Endothelial cell of umbilical vein (primary cell): ENCODE results near the gene ABHD8. TPM values are rescaled to one million over a fixed set of nuclear protein-coding genes. Genes with fewer than 3 reads are reported as not detected.
A peak's percentile ranks its signal among the peaks of the same experiment; 100 is the strongest.

Source experiments
- BruUV-seq: library from RNA; stranded (reverse); fragments of 400-500 nt; replicated peaks from 2 replicates; lab custom pipeline; 2021; lab: Mats Ljungman, UMichigan
- CTCF ChIA-PET: fragments of 300-600, 350-600 bp; sonication (Branson Sonifier 250); formaldehyde crosslinking; loops from one replicate; lab custom pipeline; 2021; ENCODE audit warnings: antibody characterized with exemption, inconsistent platforms; lab: Charles Lee
- POLR2A ChIA-PET: fragments of 300-600, 350-600 bp; sonication (Branson Sonifier 250); formaldehyde crosslinking; loops from one replicate; lab custom pipeline; 2021; ENCODE audit warnings: antibody characterized with exemption, inconsistent platforms; lab: Charles Lee
- DNase-seq: peaks from one replicate; pipeline ENCODE4 v3.0.0-alpha.2; 2011; ENCODE audit warnings: low read depth, low spot score
- FAIRE-seq: peaks from 2 replicates; lab custom pipeline; 2011; peaks lifted over from hg19 to GRCh38; lab: Jason Lieb, UNC
- H2AFZ ChIP-seq: 2 replicates; pipeline ENCODE4 v1.6.0; 2012; ENCODE audit warnings: low read depth, low read length, control low read depth, inconsistent platforms
- H3K27ac ChIP-seq: 2 replicates; pipeline ENCODE4 v1.5.1; 2011; ENCODE audit warnings: low read depth, mild to moderate bottlenecking, control low read depth, low read length, moderate library complexity; ENCODE audit not compliant: insufficient read depth
- H3K27me3 ChIP-seq, 2 experiments: 2 replicates each; pipeline versions ENCODE4 v1.6.0 to v1.6.1; 2011; ENCODE audit warnings: low read length in 2 of 2, mixed read lengths in 1 of 2; ENCODE audit not compliant: control insufficient read depth in 2 of 2, insufficient read depth in 2 of 2
- H3K36me3 ChIP-seq, 2 experiments: 2 replicates in 1 of 2; 3 replicates in 1 of 2; pipeline ENCODE4 v1.5.1; 2011; ENCODE audit warnings: low read length in 2 of 2, mild to moderate bottlenecking in 1 of 2, moderate library complexity in 1 of 2; ENCODE audit not compliant: control insufficient read depth in 2 of 2, insufficient read depth in 2 of 2; ENCODE audit errors: extremely low read depth in 1 of 2
- H3K4me1 ChIP-seq: 3 replicates; pipeline ENCODE4 v1.5.1; 2011; ENCODE audit warnings: mild to moderate bottlenecking, low read length; ENCODE audit not compliant: control insufficient read depth, insufficient read depth; ENCODE audit errors: extremely low read depth
- H3K4me2 ChIP-seq: 2 replicates; pipeline ENCODE4 v1.6.1; 2011; ENCODE audit warnings: low read length, control low read depth, mixed read lengths; ENCODE audit not compliant: insufficient read depth
- H3K4me3 ChIP-seq, 3 experiments: fragments of 200-600 bp in 1 of 3; sonication (generic), shearing (Covaris generic) in 1 of 3; replicated peaks in 1 of 3; 2 replicates each; pipeline ENCODE4 v1.5.1; 2011 to 2016; ENCODE audit warnings: control low read depth in 3 of 3, low read length in 3 of 3, mild to moderate bottlenecking in 2 of 3, inconsistent platforms in 1 of 3, low read depth in 1 of 3, moderate library complexity in 1 of 3; ENCODE audit not compliant: insufficient read depth in 1 of 3
- H3K79me2 ChIP-seq: 2 replicates; pipeline ENCODE4 v1.6.0; 2012; ENCODE audit warnings: low read length, inconsistent platforms; ENCODE audit not compliant: control insufficient read depth, insufficient read depth
- H3K9ac ChIP-seq: replicated peaks from 2 replicates; pipeline ENCODE3; 2011; ENCODE audit warnings: low read length, control low read depth; ENCODE audit not compliant: insufficient read depth; ENCODE audit errors: extremely low read depth
- H3K9me1 ChIP-seq: replicated peaks from 3 replicates; pipeline ENCODE4 v1.6.0; 2011; ENCODE audit warnings: mild to moderate bottlenecking, low read length; ENCODE audit not compliant: control insufficient read depth, insufficient read depth; ENCODE audit errors: extremely low read depth
- H3K9me3 ChIP-seq: replicated peaks from 2 replicates; pipeline ENCODE4 v1.5.1; 2012; ENCODE audit warnings: low read length, inconsistent platforms; ENCODE audit not compliant: control insufficient read depth, insufficient read depth
- H4K20me1 ChIP-seq: replicated peaks from 2 replicates; pipeline ENCODE3; 2011; ENCODE audit warnings: mild to moderate bottlenecking, low read length; ENCODE audit not compliant: control insufficient read depth, insufficient read depth; ENCODE audit errors: extremely low read depth
- EZH2 ChIP-seq: IDR thresholded peaks from 2 replicates; pipeline ENCODE4 v1.6.1; 2012; ENCODE audit warnings: borderline replicate concordance, low read depth, mild to moderate bottlenecking, moderate library complexity, low read length, inconsistent platforms; ENCODE audit not compliant: severe bottlenecking
- FOS ChIP-seq: IDR thresholded peaks from 2 replicates; pipeline ENCODE4 v1.6.1; 2011; ENCODE audit warnings: mild to moderate bottlenecking, low read length, moderate library complexity, borderline replicate concordance; ENCODE audit not compliant: insufficient read depth
- GATA2 ChIP-seq: IDR thresholded peaks from 2 replicates; pipeline ENCODE4 v1.7.0; 2011; ENCODE audit warnings: low read depth, mild to moderate bottlenecking, moderate library complexity, mixed read lengths, low read length; ENCODE audit not compliant: insufficient read length, insufficient read depth
- JUN ChIP-seq: IDR thresholded peaks from 2 replicates; pipeline ENCODE4 v1.6.1; 2011; ENCODE audit warnings: borderline replicate concordance, low read depth; ENCODE audit not compliant: insufficient read length, insufficient read depth
- MAX ChIP-seq: IDR thresholded peaks from 2 replicates; pipeline ENCODE4 v1.6.1; 2011; ENCODE audit not compliant: insufficient read depth, insufficient read length
- POLR2A ChIP-seq: IDR thresholded peaks from 2 replicates; pipeline ENCODE4 v1.6.1; 2012; ENCODE audit warnings: low read depth, mild to moderate bottlenecking, control low read depth, low read length
- POLR2AphosphoS5 ChIP-seq: IDR thresholded peaks from 2 replicates; pipeline ENCODE4 v1.6.1; 2012; ENCODE audit warnings: low read depth, mild to moderate bottlenecking, control low read depth, low read length, moderate library complexity; ENCODE audit not compliant: insufficient read depth
- dilution Hi-C: fragments of 300-500 bp; cut with MboI; formaldehyde crosslinking; loops from one replicate; pipeline ENCODE4 v1.15.0; 2019; ENCODE audit warnings: low sequenced_read_pairs; ENCODE audit not compliant: extremely low pct_ligation_motif_present
- intact Hi-C: fragments of 100-400 bp; cut with micrococcal nuclease; formaldehyde crosslinking; loops from one replicate; pipeline ENCODE4 v1.10.0; 2022
- polyA plus RNA-seq, 4 experiments: library from polyadenylated mRNA; depleted of rRNA in 3 of 4; stranded (reverse) in 3 of 4; unstranded in 1 of 4; fragments of >200 nt; gene quantifications; 2 replicates each; pipeline versions ENCODE4 v1.2.1 to v1.2.3, GENCODE V29; 2011 to 2012; ENCODE audit warnings: missing spikeins in 1 of 4
- total RNA-seq: library from RNA; stranded (reverse); gene quantifications from 2 replicates; pipeline ENCODE4 v1.2.3, GENCODE V29; 2021

Gene ABHD8
- total and polyA plus RNA-seq, 2 donors (not counting 3 experiments of a cell fraction or from before 2014, with no cell fraction given) = 5.9 to 8.7 TPM

GRCh38 chr19:17246681-17247425 is 56.4 kb downstream of the ABHD8 start:
- intact Hi-C loops = no loop called here
- Histone ChIP-seq H3K36me3 (peaks cover 0 to 14% of the 10 kb centered on the region in 2 experiments), H3K27me3 (no peaks in the 10 kb centered on the region), H3K9me3 (no peaks in the 10 kb centered on the region), H3K4me2 (peak overlapping the region; percentile 70), H3K9ac (peak overlapping the region; percentile 62), H3K27ac (peak overlapping the region; percentile 58), H2AFZ (peak overlapping the region; percentile 91), H4K20me1 (no peaks in the 10 kb centered on the region), H3K79me2 (peaks cover 27% of the 10 kb centered on the region), H3K9me1 (no peaks in the 10 kb centered on the region), H3K4me1 (peaks cover 28% of the 10 kb centered on the region), H3K4me3 (peak overlapping the region in 2 of 3 experiments; percentile 39 to 49)
- TF ChIP-seq FOS = no peak
- no peak for TF ChIP-seq JUN
- TF ChIP-seq MAX = no peak
- no peak for TF ChIP-seq EZH2
- TF ChIP-seq GATA2 = no peak
- DNase-seq (no peak), FAIRE-seq (peak; percentile 61)
- no TSS peak for BruUV-seq
- POLR2A ChIA-PET = no interaction called here
- dilution Hi-C loops = no loop called here
- CTCF ChIA-PET = no interaction called here

GRCh38 chr19:17245535-17245984 is 57.7 kb downstream of the ABHD8 start, which contains the start of gene NR2F6:
Gene NR2F6 (minus strand): TSS chr19:17245919. CDS start chr19:17245220, 699 bp downstream.
- H3K4me2 ChIP-seq = peak within 1 kb of the TSS; percentile 81
- POLR2A ChIA-PET = no interaction called here
- H3K79me2 ChIP-seq = peaks cover 27% of the 10 kb centered on the region
- peaks cover 28% of the 10 kb centered on the region for H3K4me1 ChIP-seq
- H3K9ac ChIP-seq = peak within 1 kb of the TSS; percentile 62
- BruUV-seq = no TSS peak
- peak; percentile 42 for FAIRE-seq
- no peaks in the 10 kb centered on the region for H3K9me1 ChIP-seq
- peak within 1 kb of the TSS; percentile 65 to 84 (median 74) for H3K4me3 ChIP-seq
- TF ChIP-seq POLR2AphosphoS5 (peak; percentile 57), POLR2A (no peak)
- no peaks in the 10 kb centered on the region for H3K27me3 ChIP-seq
- CTCF ChIA-PET = no interaction called here
- H3K27ac ChIP-seq = peak within 1 kb of the TSS; percentile 58
- intact Hi-C loops (no loop called here), dilution Hi-C loops (no loop called here)
- peak within 1 kb of the TSS; percentile 91 for H2AFZ ChIP-seq
- H3K36me3 ChIP-seq = peaks cover 0 to 8% of the 10 kb centered on the region in 2 experiments
- DNase-seq = no peak
- no peaks in the 10 kb centered on the region for H3K9me3 ChIP-seq
- no peaks in the 10 kb centered on the region for H4K20me1 ChIP-seq
